ENCODE data around the gene ZSCAN16.

GRCh38 chr6:28167068-28167467 lies 42.7 kb downstream of the ZSCAN16 start:
- no peak for TF ChIP-seq CTCF (conservative IDR thresholded peaks at IDR 0.05; ENCODE audit: low read depth in 2 of 2)
- no peak for TF ChIP-seq EZH2 (IDR thresholded peaks at IDR 0.05; ENCODE audit: low read depth, unreplicated experiment)
- TF ChIP-seq POLR2AphosphoS5 (IDR thresholded peaks at IDR 0.05; ENCODE audit: low read depth) = no peak
- no peak for TF ChIP-seq JUNB (IDR thresholded peaks at IDR 0.05; ENCODE audit: unreplicated experiment)
- no peak for TF ChIP-seq REST (IDR thresholded peaks at IDR 0.05; ENCODE audit: unreplicated experiment)
- TF ChIP-seq ZNF331 (CRISPR knock-in tag; IDR thresholded peaks at IDR 0.05; ENCODE audit: low read depth) = no peak
- no peak for TF ChIP-seq CREB1 (CRISPR knock-in tag; IDR thresholded peaks at IDR 0.05; ENCODE audit: low read depth)
- no peak for TF ChIP-seq EZH2phosphoT487 (IDR thresholded peaks at IDR 0.05; ENCODE audit: unreplicated experiment)
- no peak for TF ChIP-seq ZNF114 (CRISPR knock-in tag; IDR thresholded peaks at IDR 0.05)
- TF ChIP-seq NANOG (IDR thresholded peaks at IDR 0.05; ENCODE audit: borderline replicate concordance) = no peak
- TF ChIP-seq ETS1 (IDR thresholded peaks at IDR 0.05) = no peak
